Ishikawa (cell line): ENCODE results near the gene MYH14.

Experiments used
- EP300 ChIP-seq: IDR thresholded peaks from 2 replicates; pipeline ENCODE4 v1.6.1; 2012; ENCODE audit warnings: borderline replicate concordance
- FOXM1 ChIP-seq: IDR thresholded peaks from 2 replicates; pipeline ENCODE4 v1.6.1; 2012; ENCODE audit warnings: low read depth, borderline replicate concordance
- NFIC ChIP-seq: IDR thresholded peaks from 2 replicates; pipeline ENCODE4 v1.6.1; 2012
- TAF1 ChIP-seq: IDR thresholded peaks from 2 replicates; pipeline ENCODE4 v1.6.1; 2012; ENCODE audit warnings: low read depth, mild to moderate bottlenecking
- TCF12 ChIP-seq: IDR thresholded peaks from 2 replicates; pipeline ENCODE4 v1.6.1; 2012; ENCODE audit warnings: low read depth
- YY1 ChIP-seq: IDR thresholded peaks from 2 replicates; pipeline ENCODE4 v1.6.1; 2012; ENCODE audit warnings: low read depth
- ZBTB7A ChIP-seq: IDR thresholded peaks from 2 replicates; pipeline ENCODE4 v1.6.1; 2012; ENCODE audit warnings: low read depth

- TF ChIP-seq TCF12 = no peak
- no peak for TF ChIP-seq EP300
- TF ChIP-seq ZBTB7A = no peak
- TF ChIP-seq FOXM1 = no peak
- no peak for TF ChIP-seq TAF1
- TF ChIP-seq YY1 = no peak
- TF ChIP-seq NFIC = no peak
These were observed 34.6 kb downstream of the MYH14 start for GRCh38 chr19:50238043-50238442.
